Measurements from ENCODE around the gene APC2. TPM values are rescaled to one million over a fixed set of nuclear protein-coding genes. Genes with fewer than 3 reads are reported as not detected.

Gene APC2
- total RNA-seq, 1 donor from 2014 or later, result 1.2 TPM

GRCh38 chr19:1401889-1402217 lies 48.1 kb upstream of the APC2 start:
- Histone ChIP-seq H3K9me3 (no peaks in the 10 kb centered on the region), H3K27me3 (no peaks in the 10 kb centered on the region), H3K4me3 (peak overlapping the region; percentile 54 to 65), H3K36me3 (no peaks in the 10 kb centered on the region), H3K4me1 (peaks cover 48% of the 10 kb centered on the region), H3K27ac (peak overlapping the region; percentile 33)
- no peak for DNase-seq (ENCODE audit: extremely low spot score in 2 of 2)
- TF ChIP-seq POLR2AphosphoS5 (IDR thresholded peaks at IDR 0.05; ENCODE audit: insufficient read depth in 1 of 2, low read depth in 1 of 2) (no peak), POLR2A (IDR thresholded peaks at IDR 0.05) (no peak)
- intact Hi-C loops (cut with DNase I), result no loop called here

GRCh38 chr19:1402411-1403070 lies 47.4 kb upstream of the APC2 start:
- H3K4me1 ChIP-seq, result peaks cover 46% of the 10 kb centered on the region
- no peak for DNase-seq (ENCODE audit: extremely low spot score in 2 of 2)
- no peaks in the 10 kb centered on the region for H3K27me3 ChIP-seq
- no peak overlapping the region for H3K4me3 ChIP-seq
- H3K9me3 ChIP-seq, result no peaks in the 10 kb centered on the region
- peak in 1 of 2 donors; percentile 19 for TF ChIP-seq POLR2AphosphoS5 (IDR thresholded peaks at IDR 0.05; ENCODE audit: insufficient read depth in 1 of 2, low read depth in 1 of 2)
- no peak for TF ChIP-seq POLR2A (IDR thresholded peaks at IDR 0.05)
- no peaks in the 10 kb centered on the region for H3K36me3 ChIP-seq
- intact Hi-C loops (cut with DNase I), result no loop called here
- no peak overlapping the region for H3K27ac ChIP-seq

- DNase-seq (ENCODE audit: extremely low spot score in 2 of 2), result peak in 1 of 2 donors; percentile 98
- Histone ChIP-seq H3K4me1 (peaks cover 62% of the 10 kb centered on the region), H3K4me3 (peak overlapping the region; percentile 53 to 90), H3K36me3 (no peaks in the 10 kb centered on the region), H3K27ac (peak overlapping the region; percentile 91), H3K9me3 (no peaks in the 10 kb centered on the region), H3K27me3 (no peaks in the 10 kb centered on the region)
- intact Hi-C loops (cut with DNase I), result no loop called here
- TF ChIP-seq POLR2A (IDR thresholded peaks at IDR 0.05) (no peak), CTCF (IDR thresholded peaks at IDR 0.05) (peak in 1 of 3 experiments; percentile 20), POLR2AphosphoS5 (IDR thresholded peaks at IDR 0.05; ENCODE audit: insufficient read depth in 1 of 2, low read depth in 1 of 2) (peak; percentile 68 to 69)
These were observed 43.0 kb upstream of the APC2 start for GRCh38 chr19:1406774-1407527.

GRCh38 chr19:1407528-1408299 lies 42.2 kb upstream of the APC2 start, which contains the start of gene DAZAP1:
DAZAP1 (plus strand) TSS chr19:1407586; CDS start chr19:1407774, 188 bp downstream.
- H3K4me3 ChIP-seq, result peak within 1 kb of the TSS; percentile 90 to 100
- DNase-seq (ENCODE audit: extremely low spot score in 2 of 2), result no peak
- H3K27me3 ChIP-seq, result no peaks in the 10 kb centered on the region
- intact Hi-C loops (cut with DNase I), result no loop called here
- H3K27ac ChIP-seq, result peak within 1 kb of the TSS; percentile 91
- TF ChIP-seq POLR2A (IDR thresholded peaks at IDR 0.05) (peak in 1 of 2 donors; percentile 26), CTCF (IDR thresholded peaks at IDR 0.05) (no peak), POLR2AphosphoS5 (IDR thresholded peaks at IDR 0.05; ENCODE audit: insufficient read depth in 1 of 2, low read depth in 1 of 2) (no peak)
- peaks cover 62% of the 10 kb centered on the region for H3K4me1 ChIP-seq
- H3K9me3 ChIP-seq, result no peaks in the 10 kb centered on the region
- no peaks in the 10 kb centered on the region for H3K36me3 ChIP-seq

- H3K4me3 ChIP-seq, result peak overlapping the region; percentile 90 to 100
- peaks cover 63% of the 10 kb centered on the region for H3K4me1 ChIP-seq
- H3K36me3 ChIP-seq, result no peaks in the 10 kb centered on the region
- intact Hi-C loops (cut with DNase I), result no loop called here
- no peak for DNase-seq (ENCODE audit: extremely low spot score in 2 of 2)
- peak overlapping the region; percentile 91 for H3K27ac ChIP-seq
- no peaks in the 10 kb centered on the region for H3K27me3 ChIP-seq
- no peaks in the 10 kb centered on the region for H3K9me3 ChIP-seq
- no peak for TF ChIP-seq POLR2A (IDR thresholded peaks at IDR 0.05)
- TF ChIP-seq CTCF (IDR thresholded peaks at IDR 0.05), result no peak
- TF ChIP-seq POLR2AphosphoS5 (IDR thresholded peaks at IDR 0.05; ENCODE audit: insufficient read depth in 1 of 2, low read depth in 1 of 2), result peak in 1 of 2 donors; percentile 43
These were observed 41.4 kb upstream of the APC2 start for GRCh38 chr19:1408300-1409203.
